Brain microvascular endothelial cell (primary cell): ENCODE data around the gene XIST.

Source experiments
- DNase-seq: peaks from one replicate; pipeline ENCODE4 v3.0.0-alpha.2; 2020
- H3K27ac ChIP-seq: fragments of 250-450 bp; sonication (Bioruptor Pico); 2 replicates; pipeline ENCODE4 v1.5.1; 2020; ENCODE audit warnings: mild to moderate bottlenecking, moderate library complexity
- H3K27me3 ChIP-seq: fragments of 250-450 bp; sonication (Bioruptor Pico); replicated peaks from 2 replicates; pipeline ENCODE4 v1.5.1; 2020; ENCODE audit warnings: mild to moderate bottlenecking
- H3K36me3 ChIP-seq: fragments of 250-450 bp; sonication (Bioruptor Pico); replicated peaks from 2 replicates; pipeline ENCODE4 v1.5.1; 2020; ENCODE audit warnings: mild to moderate bottlenecking
- H3K4me3 ChIP-seq: 2 replicates; pipeline ENCODE4 v1.5.1; 2011; ENCODE audit warnings: low read depth, mild to moderate bottlenecking, control low read depth, low read length, moderate library complexity
- in situ Hi-C: cut with HindIII; loops from 2 replicates; pipeline ENCODE4 v1.10.0; 2017; ENCODE audit warnings: low sequenced_read_pairs, low pct_ligation_motif_present
- TF ChIP-seq, protein P1 (sequence below): IDR thresholded peaks from 2 replicates; pipeline ENCODE4 v1.5.1; 2011; ENCODE audit warnings: low read depth, mild to moderate bottlenecking, moderate library complexity, low read length, control low read depth, inconsistent platforms; ENCODE audit errors: missing control alignments

Gene XIST

DNA sequence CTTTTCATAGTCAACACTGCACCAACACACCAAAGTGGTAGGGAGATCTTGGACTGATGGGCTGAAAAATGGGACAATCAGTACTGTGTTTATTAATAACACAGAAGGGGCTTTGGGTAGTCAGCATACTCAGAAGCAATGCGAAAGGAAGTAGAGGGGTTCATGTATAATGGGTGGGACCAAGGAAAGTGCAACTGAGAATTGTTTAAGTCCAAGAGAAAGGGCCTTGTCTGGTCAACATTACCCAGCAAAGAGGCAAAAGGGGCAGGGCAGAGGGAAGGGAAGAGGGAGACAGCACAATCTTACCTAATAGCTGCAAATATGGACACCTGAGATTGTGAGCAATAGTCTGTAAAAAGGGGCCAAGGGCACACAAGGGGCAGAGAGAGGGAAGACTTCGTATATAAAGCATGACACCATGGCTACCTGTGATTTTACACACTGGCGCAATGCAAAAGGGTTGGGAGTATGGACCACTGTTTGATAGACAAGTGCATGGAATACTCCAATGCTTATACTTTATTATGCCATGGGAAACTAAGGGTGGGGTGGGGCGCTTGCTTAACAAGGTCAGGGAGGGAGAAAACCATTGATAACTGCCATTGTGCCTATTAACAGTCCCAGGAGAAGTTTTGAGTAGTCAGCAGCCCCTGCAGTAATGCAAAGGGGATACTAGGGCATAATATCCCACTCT lies 9.8 kb downstream of the XIST start:
- in situ Hi-C loops: no loop called here
- Histone ChIP-seq H3K27ac (no peak overlapping the region), H3K4me3 (no peak overlapping the region), H3K36me3 (peaks cover 2% of the 10 kb centered on the region), H3K27me3 (no peaks in the 10 kb centered on the region)
- DNase-seq: no peak
- TF ChIP-seq, protein P1, sequence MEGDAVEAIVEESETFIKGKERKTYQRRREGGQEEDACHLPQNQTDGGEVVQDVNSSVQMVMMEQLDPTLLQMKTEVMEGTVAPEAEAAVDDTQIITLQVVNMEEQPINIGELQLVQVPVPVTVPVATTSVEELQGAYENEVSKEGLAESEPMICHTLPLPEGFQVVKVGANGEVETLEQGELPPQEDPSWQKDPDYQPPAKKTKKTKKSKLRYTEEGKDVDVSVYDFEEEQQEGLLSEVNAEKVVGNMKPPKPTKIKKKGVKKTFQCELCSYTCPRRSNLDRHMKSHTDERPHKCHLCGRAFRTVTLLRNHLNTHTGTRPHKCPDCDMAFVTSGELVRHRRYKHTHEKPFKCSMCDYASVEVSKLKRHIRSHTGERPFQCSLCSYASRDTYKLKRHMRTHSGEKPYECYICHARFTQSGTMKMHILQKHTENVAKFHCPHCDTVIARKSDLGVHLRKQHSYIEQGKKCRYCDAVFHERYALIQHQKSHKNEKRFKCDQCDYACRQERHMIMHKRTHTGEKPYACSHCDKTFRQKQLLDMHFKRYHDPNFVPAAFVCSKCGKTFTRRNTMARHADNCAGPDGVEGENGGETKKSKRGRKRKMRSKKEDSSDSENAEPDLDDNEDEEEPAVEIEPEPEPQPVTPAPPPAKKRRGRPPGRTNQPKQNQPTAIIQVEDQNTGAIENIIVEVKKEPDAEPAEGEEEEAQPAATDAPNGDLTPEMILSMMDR: no peak

DNA sequence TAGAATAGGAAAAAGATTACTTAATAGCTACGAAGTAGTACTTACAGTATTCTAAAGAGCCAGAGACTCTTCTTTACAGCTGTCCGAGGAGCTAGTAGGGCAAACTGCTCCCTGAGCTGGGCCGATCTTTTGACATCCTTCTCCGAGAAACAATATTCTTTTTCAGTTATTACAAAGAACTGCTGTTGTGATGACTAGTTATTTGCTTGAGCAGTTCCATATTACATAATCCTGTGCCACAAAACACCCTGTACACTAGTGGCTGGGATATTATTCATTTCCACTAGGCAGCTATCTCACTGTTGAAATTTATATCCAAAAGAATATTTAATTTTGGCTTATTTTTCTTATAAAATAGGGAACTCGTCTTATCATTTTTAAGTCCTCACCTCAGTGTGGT lies 11.2 kb downstream of the XIST start:
- TF ChIP-seq, protein P1: no peak
- no peak overlapping the region for H3K27ac ChIP-seq
- DNase-seq: no peak
- H3K27me3 ChIP-seq: no peaks in the 10 kb centered on the region
- in situ Hi-C loops: no loop called here
- no peak overlapping the region for H3K4me3 ChIP-seq
- peaks cover 2% of the 10 kb centered on the region for H3K36me3 ChIP-seq

DNA sequence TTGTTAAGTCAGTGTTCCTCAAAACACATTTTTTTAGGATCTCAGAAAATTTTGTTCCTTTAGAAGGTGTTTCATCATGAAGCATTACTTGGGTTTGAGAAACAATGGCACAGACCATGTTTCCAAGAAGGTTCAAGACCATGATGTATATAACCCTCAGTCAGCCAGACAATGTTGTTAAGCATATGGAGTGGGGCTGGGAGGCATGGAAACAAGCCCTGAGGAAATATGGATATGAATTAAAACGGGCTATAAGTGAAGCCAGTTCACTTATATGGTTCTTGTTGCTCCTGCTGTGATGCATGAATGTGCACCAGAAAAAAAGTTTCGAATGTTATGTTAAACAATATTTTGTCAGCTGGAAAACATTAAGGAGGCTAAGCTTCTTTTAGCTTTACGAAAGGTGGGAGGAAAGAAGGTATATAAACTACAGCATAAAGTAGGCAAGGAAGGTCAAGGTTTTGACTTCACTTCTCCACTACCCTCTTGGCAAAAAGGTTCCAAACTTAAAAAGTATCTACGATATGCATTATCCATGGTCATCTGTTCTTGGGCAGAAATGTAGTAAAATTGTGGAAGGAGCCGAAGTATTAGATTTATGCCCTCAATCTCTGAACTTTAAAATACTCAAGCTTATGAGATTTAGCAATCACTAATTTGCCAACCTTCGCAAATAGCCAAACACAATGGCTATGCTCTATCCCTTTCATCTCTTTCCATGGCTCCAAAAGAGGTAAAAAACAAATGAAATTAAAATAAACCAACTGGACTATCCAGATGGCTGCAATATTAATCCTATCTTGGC lies 12.2 kb downstream of the XIST start:
- no peak overlapping the region for H3K27ac ChIP-seq
- TF ChIP-seq, protein P1: no peak
- no peaks in the 10 kb centered on the region for H3K27me3 ChIP-seq
- H3K36me3 ChIP-seq: peaks cover 2% of the 10 kb centered on the region
- no peak overlapping the region for H3K4me3 ChIP-seq
- no peak for DNase-seq
- in situ Hi-C loops: no loop called here

DNA sequence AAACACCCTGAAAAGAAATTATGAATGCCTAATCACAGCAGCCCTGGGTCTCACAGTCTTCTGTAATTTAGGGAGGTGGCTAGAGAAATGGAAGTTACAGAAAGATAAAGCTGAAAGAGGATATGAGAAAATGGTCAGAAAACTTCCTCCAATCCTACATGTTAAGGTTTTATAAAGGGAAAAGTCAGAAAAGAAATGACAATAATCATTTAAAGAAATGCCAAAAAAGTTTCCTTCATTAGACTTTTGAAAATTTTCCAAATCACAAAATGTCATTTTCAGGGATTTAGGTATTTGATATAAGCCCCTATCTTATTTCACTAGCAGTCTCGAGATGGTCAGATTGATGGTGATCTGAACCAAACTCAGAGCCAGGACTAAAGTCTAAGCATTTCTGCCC lies 13.4 kb downstream of the XIST start:
- in situ Hi-C loops: no loop called here
- H3K4me3 ChIP-seq: no peak overlapping the region
- TF ChIP-seq, protein P1: no peak

DNA sequence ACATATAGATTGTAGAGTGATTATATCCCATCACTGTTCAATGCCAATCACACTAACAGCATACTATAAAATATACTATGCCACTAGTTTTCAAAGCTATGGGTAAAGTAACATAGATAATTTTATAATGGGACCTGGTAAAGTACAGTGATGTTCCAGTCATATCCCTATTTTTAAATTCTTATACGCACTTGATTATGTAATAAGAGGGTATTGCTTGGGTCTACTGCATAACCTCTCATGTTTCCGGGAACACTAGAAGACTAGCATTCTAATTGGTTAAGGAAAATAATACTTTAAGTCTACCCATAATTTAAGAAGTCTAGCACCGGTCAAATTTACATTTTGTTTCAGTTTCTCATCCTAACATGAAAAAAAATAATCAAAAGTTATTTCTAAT lies 14.4 kb downstream of the XIST start:
- DNase-seq: no peak
- TF ChIP-seq, protein P1: no peak
- in situ Hi-C loops: no loop called here
- H3K27ac ChIP-seq: no peak overlapping the region
- peaks cover 2% of the 10 kb centered on the region for H3K36me3 ChIP-seq
- H3K4me3 ChIP-seq: no peak overlapping the region
- no peaks in the 10 kb centered on the region for H3K27me3 ChIP-seq

More for the DNA sequence above, 13.4 kb downstream of the XIST start:
- peaks cover 2% of the 10 kb centered on the region for H3K36me3 ChIP-seq
- H3K27ac ChIP-seq: no peak overlapping the region
- DNase-seq: no peak
- H3K27me3 ChIP-seq: no peaks in the 10 kb centered on the region
